HepG2 (cell line): ENCODE results near the gene ITGAE.

Experiments used
- BCL3 ChIP-seq: sonication (generic); formaldehyde crosslinking; IDR thresholded peaks from 2 replicates; pipeline ENCODE4 v1.5.1; 2020; ENCODE audit warnings: mild to moderate bottlenecking, missing genetic modification reagents, moderate library complexity
- FOSL1 ChIP-seq: sonication (generic); formaldehyde crosslinking; IDR thresholded peaks from 2 replicates; pipeline ENCODE4 v1.9.0; 2021; ENCODE audit warnings: missing genetic modification reagents, borderline replicate concordance
- JUND ChIP-seq: sonication (generic); formaldehyde crosslinking; IDR thresholded peaks from 2 replicates; pipeline ENCODE4 v1.8.0; 2022; ENCODE audit warnings: mild to moderate bottlenecking, missing genetic modification reagents
- NFYB ChIP-seq: sonication (generic); formaldehyde crosslinking; IDR thresholded peaks from 2 replicates; pipeline ENCODE4 v1.4.0; 2020; ENCODE audit warnings: missing genetic modification reagents
- ZNF225 ChIP-seq: sonication (generic); formaldehyde crosslinking; IDR thresholded peaks from 2 replicates; pipeline ENCODE4 v1.4.0; 2020; ENCODE audit warnings: mild to moderate bottlenecking, missing genetic modification reagents
- TF ChIP-seq, protein P1 (sequence below): sonication (generic); formaldehyde crosslinking; IDR thresholded peaks from 2 replicates; pipeline ENCODE4 v1.5.0; 2020; ENCODE audit warnings: mild to moderate bottlenecking, missing genetic modification reagents, moderate library complexity
- TF ChIP-seq, protein P2 (sequence below): sonication (generic); formaldehyde crosslinking; IDR thresholded peaks from 2 replicates; pipeline ENCODE4 v1.4.0; 2020; ENCODE audit warnings: missing genetic modification reagents
- TF ChIP-seq, protein P3 (sequence below): sonication (generic); formaldehyde crosslinking; IDR thresholded peaks from 2 replicates; pipeline ENCODE4 v1.5.0; 2020; ENCODE audit warnings: missing genetic modification reagents

- TF ChIP-seq BCL3 (no peak), ZNF225 (CRISPR knock-in tag) (no peak), JUND (no peak), NFYB (CRISPR knock-in tag) (no peak), FOSL1 (CRISPR knock-in tag) (no peak)
- TF ChIP-seq, protein P1, sequence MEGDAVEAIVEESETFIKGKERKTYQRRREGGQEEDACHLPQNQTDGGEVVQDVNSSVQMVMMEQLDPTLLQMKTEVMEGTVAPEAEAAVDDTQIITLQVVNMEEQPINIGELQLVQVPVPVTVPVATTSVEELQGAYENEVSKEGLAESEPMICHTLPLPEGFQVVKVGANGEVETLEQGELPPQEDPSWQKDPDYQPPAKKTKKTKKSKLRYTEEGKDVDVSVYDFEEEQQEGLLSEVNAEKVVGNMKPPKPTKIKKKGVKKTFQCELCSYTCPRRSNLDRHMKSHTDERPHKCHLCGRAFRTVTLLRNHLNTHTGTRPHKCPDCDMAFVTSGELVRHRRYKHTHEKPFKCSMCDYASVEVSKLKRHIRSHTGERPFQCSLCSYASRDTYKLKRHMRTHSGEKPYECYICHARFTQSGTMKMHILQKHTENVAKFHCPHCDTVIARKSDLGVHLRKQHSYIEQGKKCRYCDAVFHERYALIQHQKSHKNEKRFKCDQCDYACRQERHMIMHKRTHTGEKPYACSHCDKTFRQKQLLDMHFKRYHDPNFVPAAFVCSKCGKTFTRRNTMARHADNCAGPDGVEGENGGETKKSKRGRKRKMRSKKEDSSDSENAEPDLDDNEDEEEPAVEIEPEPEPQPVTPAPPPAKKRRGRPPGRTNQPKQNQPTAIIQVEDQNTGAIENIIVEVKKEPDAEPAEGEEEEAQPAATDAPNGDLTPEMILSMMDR (CRISPR knock-in tag): no peak
- TF ChIP-seq, protein P2, sequence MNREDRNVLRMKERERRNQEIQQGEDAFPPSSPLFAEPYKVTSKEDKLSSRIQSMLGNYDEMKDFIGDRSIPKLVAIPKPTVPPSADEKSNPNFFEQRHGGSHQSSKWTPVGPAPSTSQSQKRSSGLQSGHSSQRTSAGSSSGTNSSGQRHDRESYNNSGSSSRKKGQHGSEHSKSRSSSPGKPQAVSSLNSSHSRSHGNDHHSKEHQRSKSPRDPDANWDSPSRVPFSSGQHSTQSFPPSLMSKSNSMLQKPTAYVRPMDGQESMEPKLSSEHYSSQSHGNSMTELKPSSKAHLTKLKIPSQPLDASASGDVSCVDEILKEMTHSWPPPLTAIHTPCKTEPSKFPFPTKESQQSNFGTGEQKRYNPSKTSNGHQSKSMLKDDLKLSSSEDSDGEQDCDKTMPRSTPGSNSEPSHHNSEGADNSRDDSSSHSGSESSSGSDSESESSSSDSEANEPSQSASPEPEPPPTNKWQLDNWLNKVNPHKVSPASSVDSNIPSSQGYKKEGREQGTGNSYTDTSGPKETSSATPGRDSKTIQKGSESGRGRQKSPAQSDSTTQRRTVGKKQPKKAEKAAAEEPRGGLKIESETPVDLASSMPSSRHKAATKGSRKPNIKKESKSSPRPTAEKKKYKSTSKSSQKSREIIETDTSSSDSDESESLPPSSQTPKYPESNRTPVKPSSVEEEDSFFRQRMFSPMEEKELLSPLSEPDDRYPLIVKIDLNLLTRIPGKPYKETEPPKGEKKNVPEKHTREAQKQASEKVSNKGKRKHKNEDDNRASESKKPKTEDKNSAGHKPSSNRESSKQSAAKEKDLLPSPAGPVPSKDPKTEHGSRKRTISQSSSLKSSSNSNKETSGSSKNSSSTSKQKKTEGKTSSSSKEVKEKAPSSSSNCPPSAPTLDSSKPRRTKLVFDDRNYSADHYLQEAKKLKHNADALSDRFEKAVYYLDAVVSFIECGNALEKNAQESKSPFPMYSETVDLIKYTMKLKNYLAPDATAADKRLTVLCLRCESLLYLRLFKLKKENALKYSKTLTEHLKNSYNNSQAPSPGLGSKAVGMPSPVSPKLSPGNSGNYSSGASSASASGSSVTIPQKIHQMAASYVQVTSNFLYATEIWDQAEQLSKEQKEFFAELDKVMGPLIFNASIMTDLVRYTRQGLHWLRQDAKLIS (CRISPR knock-in tag): no peak
- TF ChIP-seq, protein P3, sequence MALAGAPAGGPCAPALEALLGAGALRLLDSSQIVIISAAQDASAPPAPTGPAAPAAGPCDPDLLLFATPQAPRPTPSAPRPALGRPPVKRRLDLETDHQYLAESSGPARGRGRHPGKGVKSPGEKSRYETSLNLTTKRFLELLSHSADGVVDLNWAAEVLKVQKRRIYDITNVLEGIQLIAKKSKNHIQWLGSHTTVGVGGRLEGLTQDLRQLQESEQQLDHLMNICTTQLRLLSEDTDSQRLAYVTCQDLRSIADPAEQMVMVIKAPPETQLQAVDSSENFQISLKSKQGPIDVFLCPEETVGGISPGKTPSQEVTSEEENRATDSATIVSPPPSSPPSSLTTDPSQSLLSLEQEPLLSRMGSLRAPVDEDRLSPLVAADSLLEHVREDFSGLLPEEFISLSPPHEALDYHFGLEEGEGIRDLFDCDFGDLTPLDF (CRISPR knock-in tag): no peak
Measured at GRCh38 chr17:3801347-3801746, 359 bp upstream of the ITGAE start.
